Activated CD8-positive, alpha-beta memory T cell treated with anti-CD3 and anti-CD28 coated beads for 36 hours (primary cell): ENCODE measurements around the gene PFKM. TPM values are rescaled to one million over a fixed set of nuclear protein-coding genes. Genes with fewer than 3 reads are reported as not detected.
"Not testable (repeated sequence)": the region's sequence is repeated elsewhere in the genome, so short reads cannot be mapped to it uniquely, and the experiment has no call there.

Experiments used
- CTCF ChIA-PET: fragments of 350-600 bp; sonication (Branson Sonifier 250); formaldehyde crosslinking; loops from one replicate; lab custom pipeline; 2021; ENCODE audit warnings: antibody characterized with exemption; lab: Charles Lee
- POLR2A ChIA-PET: fragments of 350-600 bp; sonication (Branson Sonifier 250); formaldehyde crosslinking; loops from one replicate; lab custom pipeline; 2021; ENCODE audit warnings: antibody characterized with exemption; lab: Charles Lee
- total RNA-seq, 2 experiments: library from RNA; stranded (reverse); gene quantifications; one replicate each; pipeline ENCODE4 v1.2.3, GENCODE V29; 2021

Gene PFKM
- total RNA-seq, 2 experiments from 2014 or later: 50.0 to 55.2 TPM

DNA sequence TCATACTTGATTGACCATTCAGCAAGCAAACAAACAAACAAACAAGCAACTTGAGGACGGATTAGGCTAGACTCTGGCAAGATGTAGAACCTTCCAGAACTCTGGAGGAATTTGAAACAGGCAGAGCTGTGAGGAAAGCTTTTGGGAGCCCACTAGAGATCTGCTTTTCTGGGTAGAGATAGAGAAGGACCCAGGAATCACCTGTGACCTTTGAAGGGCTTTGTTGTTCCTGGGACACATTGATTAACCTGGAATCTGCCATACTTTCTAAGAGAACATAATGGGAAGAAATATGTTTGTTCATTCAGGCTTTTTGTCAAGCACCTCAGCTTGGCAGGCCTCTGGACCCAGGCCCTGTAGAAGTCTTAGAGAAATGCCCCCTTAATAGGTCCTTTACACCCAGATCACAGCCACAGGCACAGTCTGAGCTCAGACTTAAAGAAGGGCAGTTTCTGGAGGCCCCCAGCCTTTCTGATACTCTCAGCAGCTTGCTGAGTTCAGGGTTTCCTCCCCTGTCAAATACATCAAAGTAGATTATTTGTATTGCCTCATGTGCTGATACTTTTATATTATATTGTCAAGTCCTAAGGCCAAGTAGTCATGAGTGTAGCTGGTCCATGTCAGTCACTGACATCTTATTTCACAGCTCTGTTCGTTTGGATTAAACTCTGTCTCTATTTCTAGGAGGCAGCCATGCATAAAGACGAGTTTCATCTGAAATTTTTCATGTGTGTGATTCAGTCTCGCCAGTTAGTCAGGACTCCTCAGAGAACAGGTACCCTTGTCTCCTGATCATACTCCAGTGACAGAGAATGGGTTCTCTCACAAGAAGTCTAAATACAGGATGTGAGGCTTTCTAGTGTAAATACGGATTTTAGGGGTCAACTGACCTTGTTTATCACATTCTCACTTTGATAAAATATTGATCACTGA is 12.2 kb upstream of the PFKM start:
- ChIA-PET CTCF (interaction anchor here (1.1 to 1.2 kb wide), 2 partner anchors 9 to 56 kb away, joined by 3 read pairs; no protein-coding TSS in a partner anchor), POLR2A (no interaction called here)

DNA sequence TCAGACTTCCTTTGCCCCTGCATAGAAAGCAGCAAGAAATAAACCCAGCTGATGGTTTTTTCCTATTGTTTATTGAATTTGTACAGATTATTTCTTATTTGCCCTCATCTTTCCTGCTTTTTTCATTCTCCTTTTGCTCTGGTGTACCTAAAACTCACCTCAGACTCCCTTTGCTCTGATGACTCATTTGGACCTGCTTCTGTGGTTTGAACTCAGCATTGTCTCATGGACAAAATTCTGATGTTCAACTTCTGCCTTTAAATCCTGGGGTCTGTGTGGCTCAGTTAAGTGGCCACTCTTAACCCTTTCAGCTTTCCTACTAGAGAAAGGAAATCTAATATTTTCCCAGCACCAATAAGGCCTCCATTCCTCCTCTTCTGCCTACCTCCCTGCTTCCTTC is 9.7 kb upstream of the PFKM start:
- POLR2A ChIA-PET: no interaction called here

DNA sequence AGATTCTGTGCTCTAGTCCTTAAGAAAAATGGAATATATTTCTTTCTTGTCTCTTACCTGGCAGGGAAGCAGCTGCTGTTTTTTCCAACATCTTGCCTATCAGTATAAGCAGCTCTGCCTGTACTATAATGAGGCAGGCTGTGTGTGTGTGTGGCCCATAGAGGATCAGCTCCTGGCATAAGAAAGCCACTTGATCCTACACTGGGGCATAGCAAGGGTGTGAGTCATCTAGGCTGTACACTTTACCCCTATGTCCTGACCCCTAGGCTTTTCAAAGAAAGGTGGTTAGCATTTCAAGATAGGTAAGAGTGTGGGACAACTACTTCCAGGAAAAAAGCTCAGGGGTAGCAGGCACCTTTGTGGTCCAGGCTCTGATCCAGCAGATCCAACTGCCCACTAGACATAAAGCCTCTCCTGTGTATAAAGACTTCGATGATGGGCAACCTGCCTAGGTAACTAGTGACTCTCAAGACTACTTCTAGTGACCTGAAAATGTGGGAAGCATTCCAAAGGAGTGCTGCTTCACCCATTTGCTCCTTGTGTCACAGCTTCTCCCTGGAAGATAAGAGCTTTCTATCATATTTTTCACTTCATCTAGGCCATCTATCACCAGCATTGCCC is 8.4 kb upstream of the PFKM start:
- ChIA-PET CTCF (interaction anchor here (1.2 kb wide), 1 partner anchor 46 kb away, joined by 3 read pairs; the partner anchor contains the start of gene ASB8), POLR2A (interaction anchor here (0.6 kb wide), 1 partner anchor 8 kb away, joined by 3 read pairs; no protein-coding TSS in a partner anchor)

More for the DNA sequence above, 9.7 kb upstream of the PFKM start:
- CTCF ChIA-PET: no interaction called here

DNA sequence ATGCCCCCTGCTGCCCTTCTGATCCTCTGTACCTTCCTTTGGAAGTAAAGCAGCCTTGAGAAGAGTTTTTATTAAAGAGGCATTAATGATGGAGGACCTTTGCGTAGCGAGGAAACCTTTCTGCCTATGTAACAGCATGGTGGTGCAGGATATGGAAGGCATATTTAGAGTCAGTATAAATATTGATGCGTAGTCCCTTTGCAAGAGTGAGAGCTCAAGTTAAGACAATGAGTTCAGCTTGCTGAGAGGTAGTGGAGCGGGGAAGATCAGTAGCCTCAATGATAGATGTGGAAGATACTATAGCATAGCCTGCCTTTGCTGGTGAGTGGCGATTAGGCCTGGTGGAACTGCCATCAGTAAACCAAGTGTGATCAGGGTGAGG is 7.9 kb upstream of the PFKM start:
- POLR2A ChIA-PET, CTCF ChIA-PET: not testable (repeated sequence)

DNA sequence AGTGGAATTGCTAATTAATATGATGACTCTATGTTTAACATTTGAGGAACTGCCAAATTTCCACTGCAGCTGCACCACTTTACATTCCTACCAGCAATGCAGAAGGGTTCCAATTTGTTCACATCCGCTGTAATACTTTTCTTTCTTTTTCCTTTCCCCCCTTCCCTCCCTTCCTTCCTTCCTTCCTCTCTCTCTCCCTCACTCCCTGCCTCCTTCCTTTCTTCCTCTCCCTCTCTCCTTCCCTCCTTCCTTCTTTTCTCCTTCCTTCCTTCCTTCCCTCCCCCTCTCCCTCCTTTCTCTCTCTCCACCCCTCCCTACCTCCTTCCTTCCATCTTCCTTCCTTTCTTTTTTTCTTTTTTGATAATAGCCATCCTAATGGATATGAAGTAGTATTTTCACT is 3.2 kb upstream of the PFKM start:
- POLR2A ChIA-PET: no interaction called here
- CTCF ChIA-PET: interaction anchor here (0.9 kb wide), 1 partner anchor 9 kb away, joined by 3 read pairs; no protein-coding TSS in a partner anchor

DNA sequence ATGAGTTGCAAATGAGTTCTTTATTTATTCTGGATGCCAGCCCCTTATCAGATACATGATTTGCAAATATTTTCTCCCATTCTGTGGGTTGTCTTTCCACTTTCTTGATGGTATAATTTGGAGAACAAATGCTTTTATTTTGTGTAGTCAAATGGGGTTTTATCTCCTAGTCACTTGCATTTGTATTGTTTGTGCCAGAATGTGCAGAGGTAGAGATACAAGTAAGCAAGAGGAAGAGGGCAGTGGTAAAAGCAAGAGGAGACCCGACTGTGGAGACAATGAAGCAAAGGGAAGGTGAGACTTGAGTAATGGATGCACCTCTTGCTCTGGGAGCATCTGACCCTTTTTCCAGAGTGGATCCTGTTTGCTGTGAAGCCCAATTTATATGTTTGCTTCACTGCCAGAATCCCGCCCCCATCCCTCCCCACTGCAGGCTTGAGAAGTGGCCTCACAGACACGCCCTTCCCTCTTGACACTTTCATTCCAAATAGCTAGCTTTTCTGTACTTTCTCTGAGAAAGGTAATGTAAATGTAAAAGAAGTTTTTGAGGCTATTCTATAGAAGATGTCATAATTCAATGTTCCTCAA is 786 bp upstream of the PFKM start:
- ChIA-PET POLR2A (interaction anchor here (0.7 kb wide), 1 partner anchor 29 kb away, joined by 4 read pairs; no protein-coding TSS in a partner anchor), CTCF (no interaction called here)

DNA sequence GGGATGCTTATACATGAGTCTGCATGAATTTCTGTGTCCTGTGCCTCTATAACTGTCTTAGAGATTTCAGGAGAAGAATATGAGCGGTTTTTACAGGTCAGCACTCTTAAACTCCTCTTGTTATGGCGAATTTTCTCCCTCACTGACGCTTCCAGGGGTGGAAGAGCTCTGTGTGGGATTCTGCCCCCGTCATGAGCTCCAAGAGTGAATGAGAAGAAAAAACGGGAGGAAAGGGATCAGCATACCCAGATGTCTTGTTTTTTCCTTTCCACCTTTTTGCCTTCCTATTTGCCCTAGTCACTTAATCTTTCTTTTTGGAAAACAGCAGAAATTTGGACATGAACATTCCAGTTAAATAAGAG is 651 bp downstream of the PFKM start:
- POLR2A ChIA-PET: no interaction called here
- CTCF ChIA-PET: interaction anchor here (1.0 kb wide), 1 partner anchor 37 kb away, joined by 4 read pairs; no protein-coding TSS in a partner anchor

DNA sequence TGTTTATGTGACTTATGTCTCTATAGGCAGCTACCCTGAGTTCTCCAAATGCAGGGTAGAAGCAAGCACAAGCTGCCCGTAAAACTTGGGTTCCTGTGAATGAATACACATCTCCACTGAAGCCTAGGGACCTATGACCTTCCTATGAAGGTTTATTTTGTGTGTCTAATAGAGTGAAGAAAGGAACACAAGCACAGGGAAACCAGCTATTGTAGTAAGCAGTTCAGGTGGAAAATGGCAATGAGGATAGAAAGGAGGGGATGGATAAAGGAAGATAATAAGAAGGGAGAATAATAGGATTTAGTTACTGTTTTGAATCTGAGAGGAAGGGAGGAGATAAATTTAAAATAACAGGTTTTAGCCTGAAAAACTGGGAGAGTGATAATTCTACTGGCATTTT is 2.4 kb downstream of the PFKM start:
- ChIA-PET POLR2A (no interaction called here), CTCF (no interaction called here)

DNA sequence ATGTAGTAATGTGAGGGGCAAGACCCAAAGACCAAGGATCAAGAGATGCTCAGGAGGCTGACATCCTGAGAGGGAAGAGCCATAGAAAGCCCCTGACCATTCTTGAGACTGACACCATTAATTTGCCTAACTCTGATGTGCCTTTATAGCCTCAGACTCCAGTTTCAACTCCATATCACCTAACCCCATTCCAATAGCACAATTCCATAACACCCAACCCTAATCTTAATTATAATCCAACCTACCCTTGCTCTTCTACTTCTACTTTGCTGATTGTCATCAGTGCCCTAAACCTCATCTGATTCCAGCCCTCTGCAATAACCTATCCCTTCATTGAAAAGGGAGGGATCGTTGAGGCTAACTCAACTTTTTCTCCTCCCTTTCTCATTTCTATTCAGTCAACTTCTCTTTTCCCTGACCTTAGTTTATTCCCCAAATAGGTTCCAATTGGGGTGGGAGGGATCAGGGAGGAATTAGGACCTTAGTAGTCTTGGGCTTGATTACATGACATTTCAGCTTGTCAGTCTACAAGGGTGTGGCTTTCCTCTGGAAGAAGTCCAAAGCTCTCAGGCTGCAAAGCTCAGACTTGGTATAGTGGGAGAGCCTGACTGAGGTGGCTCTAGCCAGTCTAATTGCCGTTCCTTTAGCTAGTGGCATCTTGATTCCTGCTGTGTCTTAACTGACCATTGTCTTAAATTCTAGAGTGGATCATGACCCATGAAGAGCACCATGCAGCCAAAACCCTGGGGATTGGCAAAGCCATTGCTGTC is 3.1 kb downstream of the PFKM start:
- CTCF ChIA-PET: no interaction called here
- POLR2A ChIA-PET: no interaction called here

DNA sequence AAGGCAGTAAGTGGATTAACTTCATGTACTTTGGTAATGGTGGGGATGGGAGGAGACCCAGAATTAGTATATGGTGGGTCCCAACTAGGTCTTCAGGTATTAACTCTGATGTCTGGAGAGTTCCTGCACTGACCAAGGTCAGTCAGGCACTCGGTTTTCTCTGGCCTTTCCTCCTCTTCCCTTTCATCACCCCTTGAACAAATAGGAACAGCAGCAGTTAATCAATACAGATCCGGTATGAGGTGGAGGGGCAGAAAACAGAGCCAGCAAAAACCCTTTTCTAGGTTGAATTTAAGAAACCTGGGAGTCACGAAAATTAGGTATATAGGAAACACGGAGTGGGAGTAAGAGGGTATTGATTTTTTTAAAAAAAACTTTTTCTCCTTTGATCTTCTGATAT is 4.0 kb downstream of the PFKM start:
- CTCF ChIA-PET: no interaction called here
- POLR2A ChIA-PET: no interaction called here

DNA sequence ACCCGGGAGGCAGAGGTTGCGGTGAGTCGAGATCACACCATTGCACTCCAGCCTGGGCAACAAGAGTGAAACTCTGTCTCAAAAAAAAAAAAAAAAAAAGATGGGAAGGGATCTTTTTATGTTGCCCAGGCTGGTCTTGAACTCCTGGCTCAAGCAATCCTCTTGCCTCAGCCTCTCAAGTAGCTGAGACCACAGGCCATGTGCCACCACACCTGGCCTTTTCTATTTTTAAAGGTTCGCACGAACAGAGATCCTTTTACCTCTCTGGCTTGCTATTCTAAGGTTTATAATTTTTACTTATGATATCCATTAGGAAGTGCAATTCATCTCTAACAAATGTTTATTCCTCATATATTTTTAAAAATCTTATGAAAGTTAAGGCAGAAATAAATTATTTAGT is 6.4 kb downstream of the PFKM start:
- POLR2A ChIA-PET: not testable (repeated sequence)
- CTCF ChIA-PET: interaction anchor here (1.1 kb wide), 1 partner anchor 20 kb away, joined by 3 read pairs; no protein-coding TSS in a partner anchor

DNA sequence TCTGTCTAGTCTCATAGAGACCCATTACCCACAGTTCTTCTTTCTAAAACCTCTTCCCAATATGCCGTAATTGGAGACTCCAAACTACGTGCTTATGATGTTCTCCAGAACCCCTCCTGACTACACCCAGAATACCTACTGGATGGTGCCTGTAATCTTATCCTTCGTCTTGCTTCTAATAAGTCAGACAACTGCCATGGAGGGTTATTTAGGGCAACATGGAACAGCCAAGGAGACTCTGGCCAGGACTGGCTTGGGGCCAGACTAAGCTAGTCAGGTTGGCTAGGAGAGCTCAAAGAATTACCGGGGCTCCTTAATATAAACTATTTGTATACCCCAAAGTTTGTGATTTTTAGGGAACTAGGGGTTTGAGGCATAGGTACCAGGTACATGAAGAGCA is 6.8 kb downstream of the PFKM start:
- CTCF ChIA-PET: interaction anchor here (1.1 kb wide), 1 partner anchor 21 kb away, joined by 3 read pairs; no protein-coding TSS in a partner anchor
- POLR2A ChIA-PET: no interaction called here

DNA sequence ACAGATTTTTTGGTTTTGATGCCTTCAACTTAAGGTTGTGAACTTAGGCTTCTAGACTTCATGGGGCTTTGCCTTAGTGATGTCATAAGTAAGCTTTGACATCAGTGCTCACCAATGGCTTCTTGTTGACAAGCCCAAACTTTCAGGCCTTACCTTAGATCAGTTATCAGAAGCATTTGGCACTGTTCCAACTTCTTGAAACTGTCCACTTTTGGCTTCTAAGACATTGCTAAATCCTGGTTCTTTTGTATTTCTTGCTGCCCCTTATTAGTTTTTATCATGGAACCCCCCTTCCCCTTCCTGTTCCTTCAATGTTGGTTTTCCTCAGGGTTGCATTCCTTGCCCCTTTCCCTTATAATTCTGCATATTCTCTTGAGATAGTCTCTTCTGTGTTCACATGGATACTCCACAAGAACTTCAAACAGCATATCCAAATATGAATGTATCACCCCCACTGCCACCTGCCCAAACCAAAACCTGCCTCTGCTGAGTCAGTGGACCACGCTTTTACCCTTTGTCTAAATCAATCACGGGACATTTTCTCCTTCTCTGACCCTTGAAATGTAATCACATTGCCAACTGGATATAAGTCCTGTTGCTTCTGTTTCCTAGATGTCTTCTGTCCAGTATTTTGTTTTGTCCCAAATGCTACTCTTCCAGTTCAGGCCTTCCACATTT is 7.9 kb downstream of the PFKM start:
- CTCF ChIA-PET: no interaction called here
- POLR2A ChIA-PET: no interaction called here

DNA sequence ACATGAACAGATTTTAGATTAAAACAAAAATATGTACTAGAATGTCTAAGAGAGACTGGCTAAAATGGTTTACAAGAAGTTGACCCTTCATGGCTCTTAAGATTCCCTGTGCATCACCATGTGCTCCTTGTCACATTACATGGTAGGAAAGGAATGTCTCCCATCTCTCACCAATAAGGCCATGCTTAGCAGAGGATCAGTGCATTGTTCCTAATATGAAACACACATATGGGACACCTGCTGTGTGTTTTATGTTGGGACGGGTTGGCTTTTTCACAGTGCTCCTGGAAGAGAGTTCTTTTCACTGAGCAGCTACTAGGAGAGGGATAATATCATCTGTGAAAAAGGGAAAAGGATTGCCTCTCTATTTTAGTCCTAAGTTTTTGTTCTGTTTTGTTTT is 9.6 kb downstream of the PFKM start:
- CTCF ChIA-PET: no interaction called here
- POLR2A ChIA-PET: no interaction called here

DNA sequence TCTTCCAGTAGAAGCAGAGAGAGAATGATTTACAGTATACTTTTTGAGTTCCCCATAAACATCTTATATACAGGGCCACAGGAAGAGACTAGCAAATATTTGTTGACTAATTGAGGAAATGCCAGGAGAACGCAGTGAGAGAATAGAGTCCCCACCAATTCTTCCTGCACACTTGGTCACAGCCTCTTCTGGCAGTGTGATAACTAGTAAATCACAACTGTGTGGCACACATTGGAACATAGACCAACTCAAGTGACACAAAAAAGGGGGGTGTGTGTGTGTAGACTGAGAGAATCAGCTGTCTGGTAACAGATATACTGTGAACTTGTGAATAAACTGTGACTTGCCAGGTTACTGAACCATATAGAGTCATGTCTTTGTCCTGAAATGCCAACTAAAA is 10.2 kb downstream of the PFKM start:
- ChIA-PET CTCF (no interaction called here), POLR2A (no interaction called here)

DNA sequence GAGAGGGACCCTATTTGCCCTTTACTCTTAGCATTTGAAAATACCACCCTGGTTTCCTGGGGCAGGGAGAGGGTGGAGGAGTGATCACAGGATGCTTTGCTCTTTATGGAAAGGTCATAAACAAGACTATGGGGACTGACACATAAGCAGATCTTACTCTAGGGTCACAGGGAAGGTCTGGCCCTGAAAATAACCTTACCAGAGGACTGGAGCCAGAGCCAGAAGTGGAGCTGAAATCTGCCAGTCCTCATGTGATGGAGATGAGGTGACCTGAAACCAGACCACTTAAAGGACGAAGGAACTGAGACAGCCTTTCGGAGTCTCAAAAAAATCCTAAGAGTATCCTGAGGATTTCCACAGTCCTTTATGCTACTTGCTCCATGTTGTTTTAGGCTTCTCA is 12.4 kb downstream of the PFKM start:
- POLR2A ChIA-PET: no interaction called here

DNA sequence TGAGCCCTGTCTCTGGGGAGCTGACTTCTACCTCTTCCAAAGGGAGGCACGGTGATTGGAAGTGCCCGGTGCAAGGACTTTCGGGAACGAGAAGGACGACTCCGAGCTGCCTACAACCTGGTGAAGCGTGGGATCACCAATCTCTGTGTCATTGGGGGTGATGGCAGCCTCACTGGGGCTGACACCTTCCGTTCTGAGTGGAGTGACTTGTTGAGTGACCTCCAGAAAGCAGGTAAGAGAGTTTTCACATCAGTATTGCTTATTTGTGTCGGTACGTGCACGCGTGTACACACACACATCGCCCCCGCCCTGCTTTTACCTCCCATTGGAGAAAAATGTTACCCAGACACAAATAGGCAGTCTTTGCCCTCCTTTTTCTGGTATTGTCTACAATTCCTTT is 13.7 kb downstream of the PFKM start:
- CTCF ChIA-PET: no interaction called here
- POLR2A ChIA-PET: no interaction called here

More for the DNA sequence above, 12.4 kb downstream of the PFKM start:
- CTCF ChIA-PET: no interaction called here

DNA sequence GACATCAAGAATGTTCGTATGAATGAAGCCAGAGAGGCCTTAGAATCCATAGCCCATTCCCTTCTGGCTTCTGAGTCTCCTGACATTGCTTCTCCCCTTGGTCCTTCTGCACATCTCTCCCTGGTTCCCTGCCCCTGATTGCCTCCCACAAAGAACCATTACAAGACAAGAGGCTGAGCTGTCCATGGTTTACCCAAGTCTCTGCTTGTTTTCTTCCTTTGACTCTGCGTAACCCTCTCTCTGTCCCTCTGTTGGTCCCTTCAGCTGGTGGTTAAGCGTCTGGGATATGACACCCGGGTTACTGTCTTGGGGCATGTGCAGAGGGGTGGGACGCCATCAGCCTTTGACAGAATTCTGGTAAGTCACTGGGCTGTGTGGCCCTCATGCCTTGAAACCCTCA is 15.9 kb downstream of the PFKM start:
- POLR2A ChIA-PET: no interaction called here
- CTCF ChIA-PET: no interaction called here
